Peyer's patch (tissue), 4 donors: ENCODE results near the gene BPIFA3. TPM values are rescaled to one million over a fixed set of nuclear protein-coding genes. Genes with fewer than 3 reads are reported as not detected.

ENCODE experiments used
- DNase-seq, 3 donors: peaks; one replicate each; pipeline ENCODE4 v3.0.0-alpha.2; 2017 to 2019
- H3K27ac ChIP-seq, 4 donors: fragments of 200-600 bp; sonication (generic); one replicate each; pipeline ENCODE4 v1.5.1; 2016 to 2019
- H3K27me3 ChIP-seq, 2 donors: fragments of 200-600 bp; sonication (generic); one replicate each; pipeline ENCODE4 v1.5.1; 2019
- H3K36me3 ChIP-seq, 3 donors: fragments of 200-600 bp; sonication (generic); one replicate each; pipeline ENCODE4 v1.5.1; 2016 to 2019
- H3K4me1 ChIP-seq, 4 donors: fragments of 200-600 bp; sonication (generic); one replicate each; pipeline ENCODE4 v1.5.1; 2016 to 2019
- H3K4me3 ChIP-seq, 4 donors: fragments of 200-600 bp; sonication (generic); 1 replicate in 3 of 4; 2 replicates in 1 of 4; pipeline ENCODE4 v1.5.1; 2016 to 2019; ENCODE audit warnings: mild to moderate bottlenecking in 1 of 4
- H3K9me3 ChIP-seq, 4 donors: fragments of 200-600 bp; sonication (generic); one replicate each; pipeline ENCODE4 v1.5.1; 2016 to 2019; ENCODE audit warnings: mild to moderate bottlenecking in 1 of 4
- CTCF ChIP-seq, 6 experiments: fragments of 450-650 bp in 4 of 6; fragments of 200-600 bp in 2 of 6; sonication (generic) in 1 of 6; IDR thresholded peaks; one replicate each; pipeline ENCODE4 v1.5.1; 2017 to 2019; ENCODE audit warnings: antibody characterized with exemption in 6 of 6, mild to moderate bottlenecking in 3 of 6, moderate library complexity in 1 of 6
- POLR2A ChIP-seq, 2 donors: fragments of 450-650 bp; IDR thresholded peaks; one replicate each; pipeline ENCODE4 v1.5.1; 2017; ENCODE audit warnings: antibody characterized with exemption in 2 of 2, mild to moderate bottlenecking in 2 of 2, moderate library complexity in 2 of 2
- total RNA-seq, 4 donors: library from RNA; depleted of rRNA; stranded (reverse); fragments of >200 nt; gene quantifications; one replicate each; pipeline ENCODE4 v1.1.0, GENCODE V29; 2016

The BPIFA3 gene
- total RNA-seq, 4 donors from 2014 or later: not detected

GRCh38 chr20:33202451-33202850 is 14.7 kb upstream of the BPIFA3 start:
- DNase-seq: no peak
- Histone ChIP-seq H3K4me1 (no peaks in the 10 kb centered on the region), H3K9me3 (no peaks in the 10 kb centered on the region), H3K36me3 (no peaks in the 10 kb centered on the region), H3K4me3 (no peak overlapping the region), H3K27me3 (no peaks in the 10 kb centered on the region), H3K27ac (no peak overlapping the region)
- TF ChIP-seq CTCF (IDR thresholded peaks at IDR 0.05) (no peak), POLR2A (IDR thresholded peaks at IDR 0.05) (no peak)

- Histone ChIP-seq H3K4me3 (no peak overlapping the region), H3K9me3 (no peaks in the 10 kb centered on the region), H3K4me1 (no peaks in the 10 kb centered on the region), H3K27me3 (no peaks in the 10 kb centered on the region), H3K36me3 (no peaks in the 10 kb centered on the region), H3K27ac (no peak overlapping the region)
- DNase-seq: no peak
- TF ChIP-seq POLR2A (IDR thresholded peaks at IDR 0.05): no peak
- TF ChIP-seq CTCF (IDR thresholded peaks at IDR 0.05): no peak
These were observed 13.7 kb upstream of the BPIFA3 start for GRCh38 chr20:33203444-33203843.

GRCh38 chr20:33209789-33210188 is 7.4 kb upstream of the BPIFA3 start:
- TF ChIP-seq CTCF (IDR thresholded peaks at IDR 0.05) (no peak), POLR2A (IDR thresholded peaks at IDR 0.05) (no peak)
- no peaks in the 10 kb centered on the region for H3K27me3 ChIP-seq
- H3K9me3 ChIP-seq: no peaks in the 10 kb centered on the region
- no peak overlapping the region for H3K4me3 ChIP-seq
- peak; percentile 20 to 67 (median 60) for DNase-seq
- no peak overlapping the region for H3K27ac ChIP-seq
- H3K36me3 ChIP-seq: no peaks in the 10 kb centered on the region
- H3K4me1 ChIP-seq: no peaks in the 10 kb centered on the region

GRCh38 chr20:33210371-33210770 is 6.8 kb upstream of the BPIFA3 start:
- no peak for DNase-seq
- Histone ChIP-seq H3K4me3 (no peak overlapping the region), H3K9me3 (no peaks in the 10 kb centered on the region), H3K27ac (no peak overlapping the region), H3K4me1 (no peaks in the 10 kb centered on the region), H3K27me3 (no peaks in the 10 kb centered on the region), H3K36me3 (no peaks in the 10 kb centered on the region)
- TF ChIP-seq CTCF (IDR thresholded peaks at IDR 0.05) (no peak), POLR2A (IDR thresholded peaks at IDR 0.05) (no peak)

- Histone ChIP-seq H3K9me3 (no peaks in the 10 kb centered on the region), H3K4me1 (no peaks in the 10 kb centered on the region), H3K36me3 (no peaks in the 10 kb centered on the region), H3K4me3 (no peak overlapping the region), H3K27ac (no peak overlapping the region), H3K27me3 (no peaks in the 10 kb centered on the region)
- DNase-seq: peak in 1 of 3 donors; percentile 48
- TF ChIP-seq CTCF (IDR thresholded peaks at IDR 0.05) (peak in 4 of 6 experiments; percentile 17 to 25 (median 20)), POLR2A (IDR thresholded peaks at IDR 0.05) (no peak)
These were observed 5.2 kb upstream of the BPIFA3 start for GRCh38 chr20:33211817-33212424.

- no peak for TF ChIP-seq POLR2A (IDR thresholded peaks at IDR 0.05)
- TF ChIP-seq CTCF (IDR thresholded peaks at IDR 0.05): no peak
- H3K9me3 ChIP-seq: no peaks in the 10 kb centered on the region
- no peak for DNase-seq
- H3K4me3 ChIP-seq: no peak overlapping the region
- H3K4me1 ChIP-seq: no peaks in the 10 kb centered on the region
- no peaks in the 10 kb centered on the region for H3K36me3 ChIP-seq
- H3K27ac ChIP-seq: no peak overlapping the region
- H3K27me3 ChIP-seq: no peaks in the 10 kb centered on the region
These were observed 7.2 kb downstream of the BPIFA3 start for GRCh38 chr20:33224399-33224798.
